CD4-positive, alpha-beta T cell treated with Interleukin-6 at 100 ng/mL for 8 hours (primary cell): ENCODE results near the gene MYL11.

Source experiments
- DNase-seq: peaks from one replicate; pipeline ENCODE4 v3.0.0-alpha.2; 2020; ENCODE audit warnings: mixed read lengths, low spot score

Gene MYL11

GRCh38 chr16:30371248-30371816 lies 3.3 kb upstream of the MYL11 start:
- no peak for DNase-seq

GRCh38 chr16:30372038-30372712 lies 2.4 kb upstream of the MYL11 start:
- no peak for DNase-seq

GRCh38 chr16:30372725-30373124 lies 1.9 kb upstream of the MYL11 start:
- no peak for DNase-seq

DNA sequence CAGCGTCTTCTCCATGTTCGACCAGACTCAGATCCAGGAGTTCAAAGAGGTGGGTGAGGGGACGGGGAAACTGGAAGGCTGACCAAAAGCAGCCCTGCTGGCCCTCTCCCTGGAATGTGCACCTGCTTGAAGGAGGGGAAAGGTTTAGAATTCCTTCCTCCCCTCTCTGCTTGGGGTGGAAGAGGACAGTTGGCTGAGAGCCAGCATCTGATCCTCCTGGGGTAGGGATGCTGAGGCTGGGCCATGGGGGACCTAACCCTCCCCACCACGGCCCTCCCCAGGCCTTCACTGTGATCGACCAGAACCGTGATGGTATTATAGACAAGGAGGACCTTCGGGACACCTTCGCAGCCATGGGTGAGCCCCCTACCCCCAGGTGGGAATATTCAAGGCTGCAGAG lies 1.3 kb downstream of the MYL11 start:
- DNase-seq, result no peak

DNA sequence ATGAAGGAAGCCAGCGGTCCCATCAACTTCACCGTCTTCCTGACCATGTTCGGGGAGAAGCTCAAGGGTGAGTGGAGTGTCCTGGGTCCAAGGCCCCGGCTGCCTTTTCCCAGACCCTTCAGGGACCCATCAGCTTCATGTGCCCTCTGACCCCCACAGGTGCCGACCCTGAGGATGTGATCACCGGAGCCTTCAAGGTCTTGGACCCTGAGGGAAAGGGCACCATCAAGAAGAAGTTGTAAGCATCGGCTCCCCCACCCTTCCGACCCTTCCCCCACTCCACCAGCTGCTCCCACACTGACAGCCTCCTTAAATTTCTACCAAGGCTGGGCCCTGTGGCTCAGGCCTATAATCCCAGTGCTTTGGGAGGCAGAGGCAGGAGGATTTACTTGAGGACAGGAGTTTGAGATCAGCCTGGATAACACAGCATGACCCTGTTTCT lies 1.9 kb downstream of the MYL11 start:
- DNase-seq, result no peak

DNA sequence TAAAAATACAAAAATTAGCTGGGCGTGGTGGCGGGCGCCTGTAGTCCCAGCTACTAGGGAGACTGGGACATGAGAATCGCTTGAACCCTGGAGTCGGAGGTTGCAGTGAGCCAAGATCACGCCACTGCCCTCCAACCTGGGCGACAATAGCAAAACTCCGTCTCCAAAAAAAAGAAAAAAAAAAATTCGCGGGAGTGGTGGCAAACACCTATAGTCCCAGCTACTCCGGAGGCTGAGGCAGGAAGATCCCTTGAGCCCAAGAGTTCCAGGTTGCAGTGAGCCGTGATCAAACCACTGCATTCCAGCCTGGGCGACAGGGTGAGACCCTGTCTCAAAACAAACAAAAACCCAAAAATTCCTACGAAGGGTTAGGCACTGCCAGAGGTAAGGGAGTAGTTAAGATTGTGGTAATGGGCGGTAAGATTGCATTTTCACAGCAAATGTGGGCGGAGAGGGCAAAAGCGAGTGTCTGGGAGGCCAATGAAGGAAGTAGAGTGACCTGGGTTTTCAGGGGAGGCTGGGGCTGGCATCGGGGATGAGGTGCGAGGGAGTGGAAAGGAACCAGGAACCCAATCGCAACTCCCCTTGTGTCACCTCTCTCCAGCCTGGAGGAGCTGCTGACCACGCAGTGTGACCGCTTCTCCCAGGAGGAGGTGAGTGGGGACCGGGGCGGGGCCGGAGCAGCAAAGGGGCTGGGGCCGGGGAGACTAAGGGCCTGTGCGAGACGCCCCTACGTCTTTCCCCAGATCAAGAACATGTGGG lies 2.6 kb downstream of the MYL11 start:
- DNase-seq, result no peak

DNA sequence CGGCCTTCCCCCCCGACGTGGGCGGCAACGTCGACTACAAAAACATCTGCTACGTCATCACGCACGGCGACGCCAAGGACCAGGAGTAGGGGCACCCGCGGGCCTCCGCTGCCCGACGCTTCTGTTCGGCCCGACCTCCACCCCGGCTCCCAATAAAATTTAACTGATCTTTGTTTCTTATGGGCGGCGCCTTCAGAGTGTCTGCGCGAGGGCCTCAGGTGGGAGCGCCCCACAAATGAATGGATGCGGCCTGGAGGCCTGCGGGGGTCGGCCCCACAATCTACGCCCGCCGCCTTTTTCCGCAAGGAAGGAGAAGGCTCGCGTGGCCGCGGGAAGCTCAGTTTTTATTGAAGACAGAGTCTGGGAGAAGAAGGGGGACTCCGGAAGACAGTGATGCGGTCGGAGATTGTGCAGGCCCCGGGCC lies 3.2 kb downstream of the MYL11 start:
- DNase-seq, result peak; percentile 88

GRCh38 chr16:30378236-30379157 lies 3.9 kb downstream of the MYL11 start:
- peak; percentile 99 for DNase-seq

DNA sequence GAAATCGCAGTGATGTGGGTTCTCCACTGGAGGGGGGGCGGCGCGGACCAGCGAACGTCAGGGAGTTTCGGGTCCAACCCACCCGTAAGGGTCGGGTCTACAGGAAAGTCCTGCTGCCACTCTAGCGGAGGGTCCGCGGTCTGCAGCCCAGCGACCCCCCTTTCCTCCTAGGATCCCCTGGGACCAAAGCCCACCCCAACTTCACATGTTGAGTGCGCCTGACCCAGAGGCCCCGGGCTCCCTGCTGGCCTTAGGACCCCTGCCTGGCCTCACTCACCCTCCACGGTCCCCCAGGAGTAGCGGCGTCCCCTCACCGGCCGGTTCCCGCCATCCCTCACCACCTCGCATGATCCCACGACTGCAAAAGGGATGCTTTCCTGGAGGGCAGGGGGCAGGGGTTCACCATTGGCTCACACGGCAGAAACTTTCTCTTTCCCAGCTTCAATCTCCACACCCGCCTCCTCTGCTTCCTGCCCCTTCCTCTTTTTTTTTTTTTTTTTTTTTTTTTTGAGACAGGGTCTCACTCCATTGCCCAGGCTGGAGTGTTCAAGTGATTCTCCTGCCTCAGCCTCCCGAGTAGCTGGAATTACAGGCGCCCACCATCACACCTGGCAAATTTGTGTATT lies 4.7 kb downstream of the MYL11 start:
- DNase-seq, result no peak

- no peak for DNase-seq
These were observed 5.6 kb downstream of the MYL11 start for GRCh38 chr16:30380072-30380802.

DNA sequence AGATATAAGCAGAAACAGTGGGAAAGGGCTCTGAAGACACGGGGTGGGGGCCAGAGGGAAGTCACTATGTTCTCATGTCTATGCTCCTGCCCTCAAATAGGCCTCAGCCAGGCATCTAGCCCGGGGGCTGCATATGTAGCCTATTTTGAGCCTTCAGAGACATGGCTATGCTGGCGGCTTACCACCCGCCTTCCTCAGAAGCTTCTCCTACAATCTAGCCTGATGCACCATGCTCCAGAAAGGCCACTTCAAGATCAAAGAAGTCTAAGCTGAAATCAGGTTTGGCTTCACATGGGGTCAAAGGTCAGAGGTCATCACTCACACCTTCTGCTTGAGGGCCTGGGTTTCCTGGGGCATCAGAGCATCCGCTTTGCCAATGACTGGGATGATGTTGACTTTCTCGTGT lies 6.2 kb downstream of the MYL11 start:
- no peak for DNase-seq

DNA sequence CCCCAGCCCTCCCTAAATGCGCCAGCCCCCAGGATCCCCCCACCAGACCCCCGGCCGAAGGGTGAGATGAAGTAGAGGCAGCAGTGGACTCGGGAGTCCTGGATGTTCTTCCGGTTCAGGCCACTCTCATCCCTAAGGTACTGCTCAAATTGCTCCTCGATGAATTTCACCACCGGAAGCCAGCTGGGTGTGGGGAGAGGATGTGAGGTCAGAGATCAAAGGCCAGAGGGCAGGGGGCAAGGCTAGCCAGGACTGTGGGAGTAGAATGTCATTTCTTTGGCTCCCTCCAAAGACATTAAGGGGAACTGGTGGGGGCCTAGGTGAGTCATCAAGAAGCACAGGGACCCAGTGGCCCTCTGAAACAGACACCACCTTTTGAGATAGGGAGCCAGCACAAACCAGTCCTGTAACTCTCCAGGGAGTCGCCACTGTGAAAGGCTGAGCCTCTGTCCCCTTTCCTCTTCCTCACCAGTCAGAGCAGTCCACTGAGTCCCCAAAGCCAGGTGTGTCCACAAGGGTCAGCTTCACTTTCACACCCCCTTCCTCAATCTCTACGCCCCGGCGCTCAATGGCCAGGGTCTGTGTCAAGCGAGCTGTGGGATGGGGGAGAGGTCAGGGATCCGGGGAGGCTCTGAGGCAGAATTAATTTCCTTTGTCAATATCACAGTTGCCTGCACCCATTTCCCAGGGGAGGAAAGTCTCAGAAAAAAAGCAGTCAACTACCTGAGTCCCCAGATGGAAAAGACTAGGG lies 6.9 kb downstream of the MYL11 start:
- DNase-seq, result peak; percentile 31

DNA sequence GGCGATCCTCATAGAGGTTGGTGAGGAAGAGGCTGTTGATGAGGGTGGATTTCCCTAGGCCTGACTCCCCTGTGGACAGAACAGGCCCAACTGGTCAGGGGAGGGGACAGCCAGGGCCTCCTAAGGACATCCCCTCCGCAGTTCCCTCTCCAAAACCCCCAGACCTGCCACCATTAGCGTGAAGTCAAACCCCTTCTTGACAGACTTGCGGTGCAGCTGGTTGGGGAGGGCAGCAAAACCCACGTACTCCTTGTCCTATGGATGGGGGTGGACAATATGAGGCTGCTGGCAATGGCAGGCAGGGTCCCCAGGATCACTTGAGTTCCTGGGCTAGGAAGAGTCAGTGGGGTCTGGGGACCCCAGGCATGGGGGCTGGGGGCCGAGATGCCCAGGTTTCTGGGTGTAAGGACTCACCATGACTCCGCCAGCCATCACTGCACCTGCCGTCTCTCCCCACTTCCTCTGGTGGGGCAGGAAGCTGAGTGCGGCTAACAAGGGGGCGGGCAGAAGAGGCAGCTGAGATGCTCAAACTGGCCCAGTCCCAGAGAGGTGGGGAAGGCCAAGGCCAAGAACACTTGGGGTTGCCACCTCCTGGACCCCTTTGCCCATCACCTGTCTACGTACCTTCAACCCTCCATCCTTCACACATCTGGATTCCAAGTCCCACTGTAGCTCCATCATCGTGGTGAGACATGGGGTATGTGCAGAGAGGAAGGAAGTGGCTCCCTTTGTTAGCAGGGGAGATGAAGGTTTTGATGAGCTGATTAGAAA lies 7.7 kb downstream of the MYL11 start, which contains the start of gene SEPTIN1:
Gene SEPTIN1 (minus strand): TSS at position 451 of the 771 bp plus-strand sequence. CDS start 19 bp downstream, at position 432.
- DNase-seq, result peak; percentile 85

GRCh38 chr16:30383521-30383920 lies 8.9 kb downstream of the MYL11 start:
- DNase-seq, result no peak

DNA sequence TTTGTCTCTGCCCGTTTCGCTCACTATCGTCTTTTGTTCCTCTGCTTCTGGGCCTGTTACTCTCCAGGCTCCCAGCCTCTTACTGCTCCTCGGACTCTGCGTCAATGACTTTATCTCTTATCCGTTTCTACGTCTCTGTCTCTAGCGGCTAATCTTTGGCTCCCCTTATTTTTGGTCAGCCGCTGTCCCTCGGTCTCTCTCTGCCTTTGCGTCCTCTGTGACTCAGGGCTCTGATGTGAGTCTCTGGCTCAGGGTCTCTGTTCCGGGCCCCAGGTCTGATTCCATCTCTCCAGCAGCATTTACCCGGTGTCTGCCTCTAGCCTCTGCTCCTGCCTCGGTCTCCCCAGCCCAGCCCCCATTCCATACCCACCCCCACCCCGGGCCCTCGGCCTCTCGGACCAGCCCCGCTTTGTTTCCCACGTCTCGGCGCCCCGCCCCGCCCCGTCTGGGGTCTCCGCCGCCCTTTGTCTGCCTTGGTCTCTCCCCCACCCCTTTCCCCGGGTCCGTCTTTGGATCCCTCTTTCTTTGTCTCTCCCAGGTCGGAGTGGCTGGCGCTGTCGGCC lies 20.1 kb downstream of the MYL11 start:
- DNase-seq, result no peak

DNA sequence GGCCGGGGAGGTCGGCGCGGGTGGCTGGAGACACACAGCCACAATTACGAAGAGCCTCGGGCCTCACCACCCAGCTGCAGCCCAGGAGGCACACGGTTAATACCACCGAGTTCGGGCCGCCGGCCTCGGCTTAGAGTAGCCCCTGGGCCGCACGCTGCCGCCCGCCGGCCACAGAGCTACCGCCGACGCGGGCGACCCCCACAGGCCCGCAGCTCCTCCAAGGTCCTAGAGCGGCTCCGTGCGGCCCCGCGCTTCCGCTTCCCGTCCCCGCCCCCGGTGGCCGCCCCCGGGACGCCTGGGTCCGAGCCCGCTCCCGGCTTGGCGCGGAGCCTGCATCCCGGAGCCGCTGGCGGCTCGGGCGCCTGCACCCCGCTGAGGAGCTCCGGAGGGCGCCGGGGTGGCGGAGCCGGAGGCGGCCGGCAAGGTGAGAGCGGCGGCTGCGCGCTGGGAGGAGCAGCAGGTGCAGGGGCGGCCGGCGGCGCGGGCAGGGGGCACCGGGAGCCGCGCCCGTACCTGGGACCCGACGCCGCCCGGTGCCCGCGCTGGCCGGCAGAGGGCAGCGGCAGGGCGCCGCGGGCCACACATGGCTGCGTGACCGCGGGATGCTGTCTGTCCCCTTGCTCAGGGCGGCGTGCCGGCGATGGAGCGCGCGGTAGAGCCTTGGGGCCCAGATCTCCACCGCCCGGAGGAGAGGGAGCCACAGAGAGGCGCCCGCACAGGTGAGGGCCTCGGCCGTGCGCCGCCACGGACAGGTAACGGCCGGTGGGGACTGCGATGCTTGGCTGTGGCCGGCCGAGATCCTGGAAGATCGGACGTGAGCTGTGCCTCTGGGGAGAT lies 20.8 kb downstream of the MYL11 start, which contains the start of gene ZNF48:
Gene ZNF48 (plus strand): TSS at position 266 of the 837 bp plus-strand sequence. CDS start 375 bp downstream, at position 641.
- DNase-seq, result peak; percentile 53

- no peak for DNase-seq
These were observed 21.5 kb downstream of the MYL11 start for GRCh38 chr16:30395992-30396585.
